Fibroblast of skin of right quadriceps (primary cell): ENCODE results near the gene COPS6.
A peak's percentile ranks its signal among the peaks of the same experiment; 100 is the strongest.

ENCODE experiments used
- DNase-seq: peaks from one replicate; pipeline ENCODE4 v3.0.0-alpha.2; 2013

COPS6 gene

GRCh38 chr7:100080907-100081534 is 7.7 kb upstream of the COPS6 start:
- no peak for DNase-seq

GRCh38 chr7:100081535-100082102 is 7.2 kb upstream of the COPS6 start, which contains the start of gene ZNF3:
Gene ZNF3 (minus strand): TSS chr7:100081723. CDS start chr7:100077357, 4,366 bp downstream.
- peak; percentile 99 for DNase-seq

GRCh38 chr7:100082978-100083377 is 5.8 kb upstream of the COPS6 start:
- DNase-seq: no peak

GRCh38 chr7:100085515-100085914 is 3.3 kb upstream of the COPS6 start:
- DNase-seq: no peak

DNA sequence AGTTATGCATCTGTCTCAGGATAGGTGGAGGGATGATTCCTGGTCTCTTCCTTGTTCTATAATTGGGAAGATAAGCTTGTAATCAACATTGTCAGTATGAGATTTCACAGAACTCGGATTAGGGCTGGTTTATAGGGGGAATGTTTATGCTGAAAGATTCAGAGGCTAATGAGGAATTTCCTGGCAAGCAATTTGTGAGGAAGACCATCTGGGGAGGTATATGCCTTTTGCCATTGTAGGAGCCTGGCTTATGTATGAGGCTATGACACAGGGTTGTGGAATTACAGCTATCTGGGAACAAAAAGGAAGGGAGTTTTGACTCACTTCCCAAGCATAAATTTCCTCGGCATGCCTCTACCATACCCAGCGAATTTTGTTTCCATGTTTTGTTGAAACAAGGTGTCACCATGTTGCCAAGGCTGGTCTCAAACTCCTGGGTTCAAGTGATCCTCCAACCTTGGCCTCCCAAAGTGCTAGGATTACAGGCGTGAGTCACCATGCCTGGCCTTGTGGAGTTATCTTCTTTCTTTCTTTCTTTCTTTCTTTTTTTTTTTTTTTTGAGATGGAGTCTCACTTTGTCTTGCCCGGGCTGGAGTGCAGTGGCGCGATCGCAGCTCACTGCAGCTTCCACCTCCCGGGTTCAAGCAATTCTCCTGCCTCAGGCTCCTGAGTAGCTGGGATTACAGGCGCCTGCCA is 1.6 kb upstream of the COPS6 start:
- peak; percentile 99 for DNase-seq

- DNase-seq: no peak
These were observed 611 bp upstream of the COPS6 start for GRCh38 chr7:100088095-100088620.

GRCh38 chr7:100089458-100090196 is 858 bp downstream of the COPS6 start:
- no peak for DNase-seq

DNA sequence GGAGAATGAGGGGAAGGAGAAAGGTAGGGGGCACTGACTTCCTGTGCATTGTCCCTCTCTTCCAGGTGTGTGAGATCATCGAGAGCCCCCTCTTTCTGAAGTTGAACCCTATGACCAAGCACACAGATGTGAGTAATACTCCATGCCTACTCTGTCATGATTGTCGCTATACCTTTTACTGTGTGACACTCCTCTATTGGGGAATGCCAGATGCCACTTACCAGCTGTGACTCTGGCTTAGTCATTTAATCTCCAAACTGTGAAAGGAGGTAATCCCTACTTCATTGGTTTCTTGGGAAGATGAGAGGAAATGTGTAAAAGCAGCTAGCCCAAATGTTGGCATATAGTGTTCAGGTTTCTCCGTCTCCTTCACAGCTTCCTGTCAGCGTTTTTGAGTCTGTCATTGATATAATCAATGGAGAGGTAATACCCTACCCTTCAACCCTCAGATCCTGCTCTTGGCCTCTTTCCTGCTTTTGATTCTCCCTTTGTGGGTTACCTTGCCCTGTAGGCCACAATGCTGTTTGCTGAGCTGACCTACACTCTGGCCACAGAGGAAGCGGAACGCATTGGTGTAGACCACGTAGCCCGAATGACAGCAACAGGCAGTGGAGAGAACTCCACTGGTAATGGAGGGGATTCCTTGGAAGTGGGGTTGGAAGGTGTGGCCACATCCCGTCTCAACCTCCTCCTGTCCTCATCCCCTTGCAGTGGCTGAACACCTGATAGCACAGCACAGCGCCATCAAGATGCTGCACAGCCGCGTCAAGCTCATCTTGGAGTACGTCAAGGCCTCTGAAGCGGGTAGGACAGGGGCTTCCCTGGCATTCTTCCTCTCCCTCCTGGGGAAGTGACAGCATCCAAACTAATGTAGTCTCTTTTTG is 2.0 kb downstream of the COPS6 start:
- DNase-seq: no peak

GRCh38 chr7:100091411-100092181 is 2.8 kb downstream of the COPS6 start:
- no peak for DNase-seq

- DNase-seq: no peak
These were observed 4.3 kb downstream of the COPS6 start for GRCh38 chr7:100093054-100093453.

GRCh38 chr7:100093498-100093897 is 4.7 kb downstream of the COPS6 start:
- DNase-seq: no peak

- no peak for DNase-seq
These were observed 5.2 kb downstream of the COPS6 start for GRCh38 chr7:100093925-100094486.

GRCh38 chr7:100095289-100095688 is 6.5 kb downstream of the COPS6 start:
- no peak for DNase-seq

DNA sequence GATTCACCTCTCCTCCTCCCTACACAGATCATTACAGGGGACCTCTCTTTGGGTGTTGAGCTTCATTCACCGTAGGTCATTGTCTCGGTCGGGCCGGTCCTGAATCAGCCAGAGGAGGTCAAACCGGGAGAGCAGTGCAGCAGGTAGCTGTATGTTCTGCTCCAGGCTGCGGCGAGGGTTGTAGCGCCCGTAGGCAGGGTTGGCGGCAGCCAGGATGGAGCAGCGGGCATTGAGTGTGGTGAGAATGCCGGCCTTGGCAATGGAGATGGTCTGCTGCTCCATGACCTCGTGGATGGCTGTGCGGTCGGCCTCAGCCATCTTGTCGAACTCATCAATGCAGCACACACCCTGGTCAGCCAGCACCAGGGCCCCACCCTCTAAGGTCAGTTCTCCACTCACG is 6.9 kb downstream of the COPS6 start:
- DNase-seq: no peak

- no peak for DNase-seq
These were observed 10.1 kb downstream of the COPS6 start for GRCh38 chr7:100098913-100099312.

GRCh38 chr7:100099452-100099851 is 10.7 kb downstream of the COPS6 start:
- no peak for DNase-seq

- peak; percentile 98 for DNase-seq
These were observed 11.7 kb downstream of the COPS6 start for GRCh38 chr7:100100420-100101015.

- peak; percentile 100 for DNase-seq
These were observed 12.5 kb downstream of the COPS6 start, which contains the start of the genes AP4M1 and MCM7 for GRCh38 chr7:100101016-100101862. Gene AP4M1 (plus strand): TSS chr7:100101643. CDS start chr7:100101715, 72 bp downstream. Gene MCM7 (minus strand): TSS chr7:100101397. CDS start chr7:100101294, 103 bp downstream.
